HEK293 (cell line): ENCODE results near the gene GTPBP3.

Experiments
- CTCF ChIA-PET: fragments of 350-600 bp; formaldehyde crosslinking; extraction: SDS; loops from one replicate; lab custom pipeline; 2021; ENCODE audit warnings: antibody characterized with exemption; lab: Yijun Ruan, JAX
- POLR2A ChIA-PET: fragments of 300-600 bp; formaldehyde crosslinking; extraction: SDS; loops from one replicate; lab custom pipeline; 2020; ENCODE audit warnings: antibody characterized with exemption, inconsistent platforms; lab: Yijun Ruan, JAX
- H3K27ac ChIP-seq: fragments of 200-500 bp; sonication (Bioruptor generic); 2 replicates; pipeline ENCODE4 v1.5.1; 2014; ENCODE audit warnings: low read depth, low read length, control low read depth, inconsistent platforms; ENCODE audit errors: extremely low read depth
- H3K36me3 ChIP-seq, 2 experiments: fragments of 200-500 bp in 1 of 2; sonication (Bioruptor generic) in 1 of 2; 1 replicate in 1 of 2; 2 replicates in 1 of 2; pipeline ENCODE4 v1.5.1; 2014 to 2017; ENCODE audit warnings: inconsistent platforms in 2 of 2, low read length in 2 of 2; ENCODE audit not compliant: control insufficient read depth in 2 of 2, insufficient read depth in 1 of 2
- H3K4me1 ChIP-seq: fragments of 200-500 bp; sonication (Bioruptor generic); 2 replicates; pipeline ENCODE4 v1.5.1; 2014; ENCODE audit warnings: mild to moderate bottlenecking, low read length, inconsistent platforms; ENCODE audit not compliant: control insufficient read depth, insufficient read depth
- H3K4me3 ChIP-seq: 2 replicates; pipeline ENCODE4 v1.5.1; 2011; ENCODE audit warnings: low read depth, mild to moderate bottlenecking, control low read depth, low read length, moderate library complexity
- H3K9me3 ChIP-seq: fragments of 200-500 bp; sonication (Bioruptor generic); 2 replicates; pipeline ENCODE4 v1.5.1; 2014; ENCODE audit warnings: low read depth, low read length, inconsistent platforms; ENCODE audit not compliant: control insufficient read depth, insufficient read depth
- KLF7 ChIP-seq: fragments of 450-650 bp; formaldehyde crosslinking; IDR thresholded peaks from 2 replicates; pipeline ENCODE4 v1.5.1; 2016; ENCODE audit warnings: missing biosample characterization, missing genetic modification characterization, borderline replicate concordance
- SCRT1 ChIP-seq: fragments of 450-650 bp; formaldehyde crosslinking; IDR thresholded peaks from 2 replicates; pipeline ENCODE4 v1.5.1; 2016; ENCODE audit warnings: missing biosample characterization, missing genetic modification characterization, borderline replicate concordance
- YY2 ChIP-seq: fragments of 450-650 bp; formaldehyde crosslinking; IDR thresholded peaks from 2 replicates; pipeline ENCODE4 v1.5.1; 2016; ENCODE audit warnings: missing biosample characterization, missing genetic modification characterization
- ZBTB1 ChIP-seq: fragments of 450-650 bp; formaldehyde crosslinking; IDR thresholded peaks from 2 replicates; pipeline ENCODE4 v1.5.1; 2016; ENCODE audit warnings: missing biosample characterization, missing genetic modification characterization
- ZIC2 ChIP-seq: fragments of 450-650 bp; formaldehyde crosslinking; IDR thresholded peaks from 2 replicates; pipeline ENCODE4 v1.5.1; 2016; ENCODE audit warnings: missing biosample characterization, missing genetic modification characterization
- ZNF132 ChIP-seq: fragments of 450-650 bp; formaldehyde crosslinking; IDR thresholded peaks from 2 replicates; pipeline ENCODE4 v1.5.1; 2017; ENCODE audit warnings: missing biosample characterization, missing genetic modification characterization, borderline replicate concordance
- ZNF146 ChIP-seq: fragments of 450-650 bp; formaldehyde crosslinking; IDR thresholded peaks from 2 replicates; pipeline ENCODE4 v1.5.1; 2016; ENCODE audit warnings: missing biosample characterization, missing genetic modification characterization
- ZNF18 ChIP-seq: fragments of 450-650 bp; formaldehyde crosslinking; IDR thresholded peaks from 2 replicates; pipeline ENCODE4 v1.5.1; 2016; ENCODE audit warnings: missing biosample characterization, missing genetic modification characterization
- ZNF184 ChIP-seq: fragments of 450-650 bp; IDR thresholded peaks from 2 replicates; pipeline ENCODE4 v1.5.1; 2018; ENCODE audit warnings: missing biosample characterization, mild to moderate bottlenecking, missing genetic modification characterization
- ZNF223 ChIP-seq: fragments of 450-650 bp; formaldehyde crosslinking; IDR thresholded peaks from 2 replicates; pipeline ENCODE4 v1.5.1; 2016; ENCODE audit warnings: missing biosample characterization, missing genetic modification characterization
- ZNF398 ChIP-seq: fragments of 450-650 bp; formaldehyde crosslinking; IDR thresholded peaks from 2 replicates; pipeline ENCODE4 v1.5.1; 2017; ENCODE audit warnings: missing biosample characterization, missing genetic modification characterization
- ZNF529 ChIP-seq: fragments of 450-650 bp; formaldehyde crosslinking; IDR thresholded peaks from 2 replicates; pipeline ENCODE4 v1.5.1; 2017; ENCODE audit warnings: missing genetic modification characterization, missing biosample characterization; ENCODE audit not compliant: insufficient replicate concordance
- ZNF548 ChIP-seq: fragments of 450-650 bp; formaldehyde crosslinking; IDR thresholded peaks from 2 replicates; pipeline ENCODE4 v1.5.1; 2016; ENCODE audit warnings: missing biosample characterization, missing genetic modification characterization
- ZNF560 ChIP-seq: fragments of 450-650 bp; formaldehyde crosslinking; IDR thresholded peaks from 2 replicates; pipeline ENCODE4 v1.5.1; 2017; ENCODE audit warnings: missing biosample characterization, missing genetic modification characterization, borderline replicate concordance
- ZNF585B ChIP-seq: fragments of 450-650 bp; formaldehyde crosslinking; IDR thresholded peaks from 2 replicates; pipeline ENCODE4 v1.5.1; 2016; ENCODE audit warnings: missing biosample characterization, missing genetic modification characterization
- ZNF621 ChIP-seq: fragments of 450-650 bp; formaldehyde crosslinking; IDR thresholded peaks from 2 replicates; pipeline ENCODE4 v1.5.1; 2017; ENCODE audit warnings: missing biosample characterization, missing genetic modification characterization
- ZNF658 ChIP-seq: fragments of 450-650 bp; formaldehyde crosslinking; IDR thresholded peaks from 2 replicates; pipeline ENCODE4; 2016; ENCODE audit warnings: missing biosample characterization, missing genetic modification characterization
- ZNF677 ChIP-seq: fragments of 450-650 bp; IDR thresholded peaks from 2 replicates; pipeline ENCODE4 v1.5.0; 2018; ENCODE audit warnings: missing biosample characterization, mild to moderate bottlenecking, missing genetic modification characterization, moderate library complexity
- ZNF843 ChIP-seq: fragments of 450-650 bp; formaldehyde crosslinking; IDR thresholded peaks from 2 replicates; pipeline ENCODE4 v1.5.1; 2016; ENCODE audit warnings: missing biosample characterization, missing genetic modification characterization
- ZSCAN16 ChIP-seq: fragments of 450-650 bp; formaldehyde crosslinking; IDR thresholded peaks from 2 replicates; pipeline ENCODE4 v1.5.1; 2016; ENCODE audit warnings: missing biosample characterization, missing genetic modification characterization
- TF ChIP-seq, protein P1 (sequence below): fragments of 450-650 bp; formaldehyde crosslinking; IDR thresholded peaks from 2 replicates; pipeline ENCODE4 v1.5.1; 2016; ENCODE audit warnings: missing biosample characterization, missing genetic modification characterization, low read depth
- TF ChIP-seq, protein P2 (sequence below): fragments of 450-650 bp; formaldehyde crosslinking; IDR thresholded peaks from 2 replicates; pipeline ENCODE4 v1.5.1; 2016; ENCODE audit warnings: missing biosample characterization, missing genetic modification characterization
- TF ChIP-seq, protein P3 (sequence below): fragments of 450-650 bp; formaldehyde crosslinking; IDR thresholded peaks from 2 replicates; pipeline ENCODE4 v1.5.1; 2016; ENCODE audit warnings: missing biosample characterization, missing genetic modification characterization

Gene GTPBP3

GRCh38 chr19:17319473-17320238, 17.7 kb upstream of the GTPBP3 start:
- no peaks in the 10 kb centered on the region for H3K4me1 ChIP-seq
- no peak overlapping the region for H3K4me3 ChIP-seq
- TF ChIP-seq ZNF398 (tag by site-specific recombination) (no peak), ZNF529 (tag by site-specific recombination) (no peak), ZNF223 (tag by site-specific recombination) (no peak), ZNF843 (no peak), ZNF132 (tag by site-specific recombination) (no peak), ZNF677 (tag by site-specific recombination) (no peak), ZNF146 (no peak), ZNF18 (no peak), ZNF184 (tag by site-specific recombination) (no peak), YY2 (tag by site-specific recombination) (no peak), ZNF548 (tag by site-specific recombination) (no peak), ZNF585B (tag by site-specific recombination) (no peak), ZNF560 (tag by site-specific recombination) (no peak)
- TF ChIP-seq, protein P1, sequence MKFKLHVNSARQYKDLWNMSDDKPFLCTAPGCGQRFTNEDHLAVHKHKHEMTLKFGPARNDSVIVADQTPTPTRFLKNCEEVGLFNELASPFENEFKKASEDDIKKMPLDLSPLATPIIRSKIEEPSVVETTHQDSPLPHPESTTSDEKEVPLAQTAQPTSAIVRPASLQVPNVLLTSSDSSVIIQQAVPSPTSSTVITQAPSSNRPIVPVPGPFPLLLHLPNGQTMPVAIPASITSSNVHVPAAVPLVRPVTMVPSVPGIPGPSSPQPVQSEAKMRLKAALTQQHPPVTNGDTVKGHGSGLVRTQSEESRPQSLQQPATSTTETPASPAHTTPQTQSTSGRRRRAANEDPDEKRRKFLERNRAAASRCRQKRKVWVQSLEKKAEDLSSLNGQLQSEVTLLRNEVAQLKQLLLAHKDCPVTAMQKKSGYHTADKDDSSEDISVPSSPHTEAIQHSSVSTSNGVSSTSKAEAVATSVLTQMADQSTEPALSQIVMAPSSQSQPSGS (tag by site-specific recombination), result no peak
- TF ChIP-seq, protein P2, sequence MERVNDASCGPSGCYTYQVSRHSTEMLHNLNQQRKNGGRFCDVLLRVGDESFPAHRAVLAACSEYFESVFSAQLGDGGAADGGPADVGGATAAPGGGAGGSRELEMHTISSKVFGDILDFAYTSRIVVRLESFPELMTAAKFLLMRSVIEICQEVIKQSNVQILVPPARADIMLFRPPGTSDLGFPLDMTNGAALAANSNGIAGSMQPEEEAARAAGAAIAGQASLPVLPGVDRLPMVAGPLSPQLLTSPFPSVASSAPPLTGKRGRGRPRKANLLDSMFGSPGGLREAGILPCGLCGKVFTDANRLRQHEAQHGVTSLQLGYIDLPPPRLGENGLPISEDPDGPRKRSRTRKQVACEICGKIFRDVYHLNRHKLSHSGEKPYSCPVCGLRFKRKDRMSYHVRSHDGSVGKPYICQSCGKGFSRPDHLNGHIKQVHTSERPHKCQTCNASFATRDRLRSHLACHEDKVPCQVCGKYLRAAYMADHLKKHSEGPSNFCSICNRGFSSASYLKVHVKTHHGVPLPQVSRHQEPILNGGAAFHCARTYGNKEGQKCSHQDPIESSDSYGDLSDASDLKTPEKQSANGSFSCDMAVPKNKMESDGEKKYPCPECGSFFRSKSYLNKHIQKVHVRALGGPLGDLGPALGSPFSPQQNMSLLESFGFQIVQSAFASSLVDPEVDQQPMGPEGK (tag by site-specific recombination), result no peak
- POLR2A ChIA-PET, result interaction anchor here (1.0 to 3.0 kb wide), 2 partner anchors 11 to 13 kb away, joined by 3 to 15 read pairs; partner anchors contain the start of gene DDA1
- peaks cover 3 to 49% of the 10 kb centered on the region in 2 experiments; a peak in 2 of 3 replicates for H3K36me3 ChIP-seq
- no peaks in the 10 kb centered on the region for H3K9me3 ChIP-seq
- H3K27ac ChIP-seq, result no peak overlapping the region
- CTCF ChIA-PET, result no interaction called here

DNA sequence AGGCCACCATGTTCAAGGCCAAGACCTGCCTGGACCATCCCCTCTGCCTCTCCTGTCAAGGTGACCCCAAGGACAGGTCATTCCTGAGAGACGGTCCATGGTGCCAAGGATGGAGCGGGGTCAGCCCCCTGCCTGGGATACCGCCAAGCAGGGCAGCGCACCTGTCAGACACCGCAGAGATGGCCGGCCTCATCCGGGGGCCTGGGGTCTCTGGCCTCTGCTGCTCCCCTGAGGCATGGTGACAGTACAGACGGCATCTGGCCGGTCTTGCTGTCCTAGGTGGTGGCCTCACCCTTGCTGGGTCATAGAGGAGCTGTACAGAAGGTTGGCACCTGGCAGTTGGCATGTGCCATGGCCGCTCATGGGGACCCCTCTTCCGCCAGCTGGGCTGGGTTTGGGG, 16.9 kb upstream of the GTPBP3 start:
- CTCF ChIA-PET, result interaction anchor here (0.6 to 1.0 kb wide), 4 partner anchors 12 to 129 kb away, joined by 4 to 7 read pairs (median 4); no protein-coding TSS in a partner anchor
- Histone ChIP-seq H3K4me1 (no peaks in the 10 kb centered on the region), H3K9me3 (no peaks in the 10 kb centered on the region), H3K27ac (no peak overlapping the region), H3K36me3 (peaks cover 0 to 46% of the 10 kb centered on the region in 2 experiments; a peak in 2 of 3 replicates), H3K4me3 (no peak overlapping the region)
- POLR2A ChIA-PET, result interaction anchor here (1.5 to 2.2 kb wide), 2 partner anchors 10 to 11 kb away, joined by 5 to 8 read pairs; partner anchors contain the start of gene DDA1
- TF ChIP-seq SCRT1 (tag by site-specific recombination) (no peak), ZNF658 (no peak), ZNF621 (no peak), ZSCAN16 (tag by site-specific recombination) (no peak), KLF7 (tag by site-specific recombination) (no peak), ZBTB1 (tag by site-specific recombination) (no peak), ZIC2 (tag by site-specific recombination) (no peak), ZNF548 (tag by site-specific recombination) (no peak)
- TF ChIP-seq, protein P2 (tag by site-specific recombination), result no peak
- TF ChIP-seq, protein P3, sequence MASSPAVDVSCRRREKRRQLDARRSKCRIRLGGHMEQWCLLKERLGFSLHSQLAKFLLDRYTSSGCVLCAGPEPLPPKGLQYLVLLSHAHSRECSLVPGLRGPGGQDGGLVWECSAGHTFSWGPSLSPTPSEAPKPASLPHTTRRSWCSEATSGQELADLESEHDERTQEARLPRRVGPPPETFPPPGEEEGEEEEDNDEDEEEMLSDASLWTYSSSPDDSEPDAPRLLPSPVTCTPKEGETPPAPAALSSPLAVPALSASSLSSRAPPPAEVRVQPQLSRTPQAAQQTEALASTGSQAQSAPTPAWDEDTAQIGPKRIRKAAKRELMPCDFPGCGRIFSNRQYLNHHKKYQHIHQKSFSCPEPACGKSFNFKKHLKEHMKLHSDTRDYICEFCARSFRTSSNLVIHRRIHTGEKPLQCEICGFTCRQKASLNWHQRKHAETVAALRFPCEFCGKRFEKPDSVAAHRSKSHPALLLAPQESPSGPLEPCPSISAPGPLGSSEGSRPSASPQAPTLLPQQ (tag by site-specific recombination), result no peak
